GM18508 (cell line): ENCODE results near the gene PEMT.

Experiments
- ATAC-seq: cut with Tn5 transposase; IDR thresholded peaks from one replicate; pipeline ENCODE4 v1.9.1; 2021; ENCODE audit warnings: moderate number of reproducible peaks; ENCODE audit not compliant: insufficient read depth, unreplicated experiment

The PEMT gene

DNA sequence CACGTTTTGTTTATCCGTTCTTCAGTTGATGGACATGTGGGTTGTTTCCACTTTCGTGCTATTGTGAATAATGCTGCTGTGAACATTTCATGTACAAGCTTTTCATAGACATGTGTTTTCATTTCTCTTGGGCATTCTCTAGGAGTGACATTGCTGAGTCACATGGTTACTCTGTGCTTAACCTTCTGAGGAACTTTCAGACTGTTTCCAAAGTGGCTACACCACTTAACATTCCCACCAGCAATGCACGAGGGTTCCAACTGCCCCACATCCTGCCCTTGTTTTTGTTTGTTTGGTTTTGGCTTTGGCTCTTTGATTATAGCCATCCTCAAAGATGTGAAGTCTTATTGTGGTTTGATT, 14.2 kb upstream of the PEMT start:
- no peak for ATAC-seq

DNA sequence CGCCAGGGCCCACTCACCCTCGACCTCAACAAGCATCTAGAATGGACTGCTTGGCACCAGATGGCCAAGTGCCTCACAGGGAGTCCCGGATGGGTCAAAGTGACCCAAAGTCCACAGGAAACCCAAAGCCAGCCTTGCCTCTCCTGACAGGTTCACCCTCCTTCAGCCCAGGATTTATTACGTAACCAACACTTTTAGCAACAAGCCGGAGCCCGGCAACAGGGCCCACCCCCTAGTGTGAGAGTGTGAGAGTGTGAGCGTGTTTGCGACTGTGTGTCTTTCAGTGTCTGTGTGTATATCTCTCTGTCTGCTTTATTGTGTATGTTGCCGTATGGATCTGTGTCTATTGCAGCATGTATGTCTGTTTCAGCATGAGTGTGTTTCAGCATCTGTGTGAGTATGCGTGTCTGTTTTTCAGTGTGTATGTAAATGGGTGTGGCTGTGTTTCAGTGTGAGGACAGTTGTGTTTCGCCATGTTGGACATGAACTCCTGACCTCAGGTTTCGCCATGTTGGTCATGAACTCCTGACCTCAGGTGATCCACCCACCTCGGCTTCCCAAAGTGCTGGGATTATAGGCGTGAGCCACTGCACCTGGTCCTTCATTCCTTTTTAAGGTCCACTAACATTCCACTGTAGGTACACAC, 13.7 kb upstream of the PEMT start:
- ATAC-seq, result no peak

DNA sequence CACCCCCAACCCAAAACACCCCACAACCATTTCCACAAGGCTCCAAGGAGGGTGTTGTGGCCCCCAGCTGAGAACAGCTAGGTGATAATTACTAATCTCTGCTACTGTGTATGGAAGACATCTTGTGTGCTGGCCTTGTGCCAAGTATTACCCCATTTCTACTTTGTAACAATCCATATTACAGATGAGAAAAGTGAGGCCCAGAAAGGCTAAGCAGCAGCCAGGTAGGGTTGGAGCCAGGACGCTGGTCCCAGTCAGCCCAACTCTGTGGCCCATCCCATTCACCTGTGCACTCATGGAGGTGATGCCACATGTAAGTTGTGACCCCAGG, 12.4 kb upstream of the PEMT start:
- ATAC-seq, result no peak

DNA sequence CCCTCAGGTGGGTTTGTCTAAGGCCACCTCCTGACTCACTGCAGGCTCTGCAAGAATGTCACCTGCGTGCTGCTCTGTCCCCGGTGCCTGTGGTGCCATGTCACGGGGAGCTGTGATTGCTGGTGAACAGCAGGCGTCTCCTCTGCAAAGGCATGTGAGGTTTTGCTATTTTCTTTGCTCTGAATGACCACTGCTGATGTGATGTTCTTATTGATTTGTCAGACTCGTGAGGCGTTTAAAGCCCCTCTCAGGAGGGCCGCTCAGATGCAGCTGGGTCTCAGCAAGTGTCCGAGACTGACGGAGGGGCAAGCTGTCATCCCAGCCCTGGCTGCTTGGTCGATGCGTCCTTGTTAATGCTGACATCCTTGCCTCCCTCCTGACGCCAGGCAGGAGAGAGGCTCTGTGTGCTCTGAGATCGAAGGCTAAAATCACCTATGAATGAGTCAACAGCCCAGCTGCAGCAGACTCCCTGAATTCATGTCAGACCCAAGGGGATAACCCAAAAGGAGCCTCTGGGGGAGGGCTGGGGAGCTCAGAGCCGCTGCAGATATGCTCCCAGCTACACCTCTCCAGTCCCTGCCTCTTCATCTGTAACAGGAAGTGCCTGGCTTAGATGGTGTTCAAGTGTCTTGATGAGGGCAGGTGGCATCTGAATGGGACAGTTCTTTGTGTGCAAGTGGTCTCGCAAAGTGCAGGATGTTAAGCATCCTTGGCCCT, 11.8 kb upstream of the PEMT start:
- ATAC-seq, result no peak

DNA sequence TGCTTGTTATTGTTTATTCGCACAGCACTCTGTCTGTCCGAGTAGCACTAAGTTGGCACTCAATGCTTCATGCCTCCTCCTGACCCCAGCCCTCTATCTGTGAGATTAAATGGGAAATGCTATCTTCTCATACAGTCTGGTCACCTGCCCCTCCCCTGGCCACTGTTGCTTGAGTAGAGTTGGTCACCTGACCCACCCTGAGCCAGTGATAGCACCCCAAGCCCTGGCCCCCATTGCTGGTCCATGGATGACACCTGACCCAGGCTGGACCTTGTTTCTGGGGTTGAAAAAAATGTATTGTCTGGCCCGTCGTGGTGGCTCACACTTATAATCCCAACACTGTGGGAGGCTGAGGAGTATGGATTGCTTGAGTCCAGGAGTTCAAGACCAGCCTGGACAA, 8.5 kb upstream of the PEMT start:
- ATAC-seq, result no peak

DNA sequence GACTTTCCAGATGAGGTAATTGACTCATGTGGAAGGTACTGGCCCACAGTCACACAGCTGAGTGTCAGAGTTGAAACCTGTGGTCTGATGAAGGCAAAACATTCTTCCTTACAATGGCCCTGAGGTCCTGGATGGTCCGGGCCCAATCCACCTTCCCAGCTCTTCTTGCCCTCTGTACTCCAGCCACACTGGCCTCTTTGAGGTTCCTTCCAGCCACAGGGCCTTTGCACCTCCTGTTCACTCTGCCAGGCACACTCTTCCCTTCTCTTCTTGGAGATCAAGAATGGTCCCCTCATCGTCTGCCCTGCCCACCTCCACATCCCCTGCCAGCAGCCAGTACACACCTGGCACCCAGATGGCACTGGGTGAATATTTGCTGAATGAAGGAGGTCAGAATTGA, 6.5 kb upstream of the PEMT start:
- no peak for ATAC-seq

DNA sequence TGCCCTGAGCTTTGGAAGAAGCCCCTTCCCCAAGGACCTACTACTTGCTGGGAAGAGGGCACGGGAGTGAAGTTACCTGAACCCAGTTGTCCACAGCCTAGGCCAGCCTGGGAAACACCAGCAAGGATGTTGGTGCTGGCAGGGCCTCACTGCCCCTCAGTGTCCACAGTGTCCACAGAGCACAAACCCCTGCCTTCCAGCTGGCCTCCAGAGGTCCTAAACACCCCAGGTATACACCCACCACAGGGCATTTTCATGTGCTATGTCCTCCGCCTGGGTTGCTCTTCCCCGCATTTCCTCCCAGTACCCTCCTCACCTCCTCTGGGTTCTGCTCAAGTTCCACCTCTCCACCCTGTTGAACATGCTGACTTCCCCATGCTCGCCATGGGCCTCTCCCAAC, 4.2 kb upstream of the PEMT start:
- ATAC-seq, result no peak

DNA sequence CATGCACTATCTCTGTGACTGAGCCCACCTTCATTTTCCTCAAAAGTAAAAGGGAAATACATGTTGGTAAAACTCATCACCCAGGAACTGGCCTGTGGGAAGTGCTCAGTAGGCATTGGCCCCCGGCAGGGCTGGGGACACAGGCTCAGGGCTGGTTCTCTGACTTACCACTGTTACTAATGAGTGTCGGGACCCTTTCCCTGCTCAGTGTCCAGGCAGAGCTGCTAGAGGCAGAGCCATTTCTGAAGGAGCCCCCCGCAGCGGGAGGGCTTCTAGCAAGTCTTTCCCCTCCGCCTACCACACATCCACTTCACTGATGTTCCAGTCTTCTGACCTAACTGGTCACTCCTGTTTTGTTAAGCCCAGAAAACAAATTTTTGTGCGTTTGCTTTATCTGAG, 1.7 kb upstream of the PEMT start:
- ATAC-seq, result no peak

DNA sequence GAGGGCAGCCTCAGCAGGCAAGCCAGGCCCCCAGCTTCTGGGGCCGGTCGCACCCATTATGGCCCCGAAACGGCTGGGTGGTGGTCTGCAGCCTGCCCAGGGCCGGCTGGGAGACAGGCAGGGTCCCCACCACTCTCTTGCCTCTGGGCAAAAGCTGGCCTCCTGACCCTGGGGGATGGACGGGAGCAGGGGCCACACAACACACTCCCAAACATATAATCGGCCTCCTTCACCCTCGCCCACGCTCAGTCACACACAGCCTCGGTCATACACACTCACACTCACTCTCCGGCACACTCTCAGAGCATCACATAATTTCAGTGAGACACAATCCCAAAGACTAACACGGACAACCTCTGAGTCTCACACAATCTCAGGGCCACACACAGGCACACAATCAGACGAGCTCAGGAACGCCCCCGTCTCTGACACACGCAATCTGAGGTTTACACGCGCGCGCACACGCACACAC, 589 bp downstream of the PEMT start:
- no peak for ATAC-seq

DNA sequence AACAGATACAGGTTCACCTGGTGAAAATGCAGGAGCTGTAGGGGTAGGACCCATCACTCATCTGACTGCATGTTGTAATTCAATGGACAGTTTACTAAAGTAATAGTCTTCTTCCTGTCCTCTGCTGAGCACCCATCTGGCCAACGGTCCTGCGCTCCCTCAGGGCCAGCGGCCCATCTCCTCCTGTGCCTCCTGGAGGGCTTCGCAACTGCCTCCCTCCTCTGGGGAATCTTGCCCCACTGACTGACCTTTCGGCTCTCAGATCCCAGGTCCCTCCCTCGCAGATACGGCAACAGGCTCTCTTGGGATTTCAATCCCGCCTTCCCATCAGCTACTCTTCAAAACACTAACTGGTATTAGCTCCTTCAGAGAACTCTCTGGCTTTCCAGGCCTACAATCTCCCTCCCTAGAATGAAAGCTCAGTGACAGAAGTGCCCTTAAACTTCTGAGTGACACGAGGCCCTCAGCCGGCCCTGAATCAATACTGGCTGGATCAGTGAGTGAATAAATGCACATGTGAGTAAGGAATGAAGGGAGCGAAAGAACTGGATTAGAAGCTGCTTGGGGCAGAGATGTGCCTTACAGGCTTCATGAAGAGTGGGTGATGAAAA, 1.3 kb downstream of the PEMT start:
- ATAC-seq, result no peak

DNA sequence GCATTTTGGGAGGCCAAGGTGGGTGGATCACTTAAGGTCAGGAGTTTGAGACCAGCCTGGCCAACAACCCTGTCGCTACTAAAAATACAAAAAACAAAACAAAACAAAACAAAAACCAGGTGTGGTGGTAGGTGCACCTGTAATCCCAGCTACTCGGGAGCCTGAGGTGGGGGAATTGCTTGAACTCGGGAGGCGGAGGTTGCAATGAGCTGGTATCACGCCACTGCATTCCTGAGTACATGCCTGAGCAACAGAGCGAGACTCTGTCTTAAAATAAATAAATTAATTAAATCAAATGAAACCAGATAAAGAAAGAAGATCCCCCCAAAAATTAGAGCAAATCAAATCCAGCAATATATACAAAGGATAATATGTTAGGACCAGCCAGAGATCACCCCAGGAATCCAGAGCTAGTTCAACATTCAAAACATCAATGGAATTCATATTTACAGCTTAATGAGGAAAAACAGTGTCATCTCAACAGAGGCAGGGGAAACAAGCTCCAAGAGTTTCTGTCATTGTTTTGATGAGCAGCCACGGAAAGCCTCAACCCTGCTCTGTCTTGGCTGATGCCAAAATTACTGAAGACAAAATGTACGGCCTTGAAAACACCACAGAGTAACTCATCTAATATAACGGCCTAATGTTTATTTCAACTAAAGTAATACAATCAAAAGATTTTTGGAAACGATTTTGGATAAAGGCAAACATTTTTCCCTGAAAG, 3.7 kb downstream of the PEMT start:
- ATAC-seq, result no peak

DNA sequence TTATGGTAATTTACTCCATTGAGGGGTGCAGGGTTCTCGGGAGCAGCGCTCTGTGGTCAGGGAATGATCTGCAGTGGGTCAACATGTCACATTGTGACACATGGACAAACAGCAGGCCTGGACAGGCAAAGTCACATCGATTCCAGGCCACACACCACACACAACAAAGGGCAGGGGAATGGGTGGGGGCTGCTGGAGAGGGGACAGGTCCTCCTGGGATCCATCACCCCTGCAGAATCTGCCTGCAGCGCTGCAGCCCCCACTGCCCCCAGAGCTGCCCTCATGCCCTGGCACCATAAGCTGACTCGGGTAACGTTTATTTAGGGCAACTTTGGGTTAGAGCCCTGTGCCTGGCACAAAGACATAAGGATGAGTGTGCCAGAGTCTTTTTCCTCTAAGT, 9.1 kb downstream of the PEMT start:
- no peak for ATAC-seq

DNA sequence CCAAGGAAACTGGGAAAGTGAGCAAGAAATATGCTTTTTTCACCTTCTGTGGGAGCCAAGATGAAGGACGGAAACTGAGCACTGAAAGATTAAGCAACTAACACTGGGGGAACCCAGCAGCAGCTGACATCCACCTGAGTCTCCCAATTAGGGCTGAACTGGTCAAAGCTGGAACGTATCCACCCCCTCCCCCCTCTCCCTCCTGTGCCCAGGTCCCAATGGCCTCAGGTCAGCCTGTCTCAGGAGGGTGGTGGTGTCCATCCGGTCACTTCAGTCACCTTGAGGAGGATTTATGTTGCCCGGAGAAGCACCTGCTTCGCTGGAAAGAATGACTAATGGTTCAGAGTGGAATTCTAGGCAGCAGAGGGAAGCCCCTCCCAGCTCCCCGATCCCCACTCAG, 10.0 kb downstream of the PEMT start:
- no peak for ATAC-seq

DNA sequence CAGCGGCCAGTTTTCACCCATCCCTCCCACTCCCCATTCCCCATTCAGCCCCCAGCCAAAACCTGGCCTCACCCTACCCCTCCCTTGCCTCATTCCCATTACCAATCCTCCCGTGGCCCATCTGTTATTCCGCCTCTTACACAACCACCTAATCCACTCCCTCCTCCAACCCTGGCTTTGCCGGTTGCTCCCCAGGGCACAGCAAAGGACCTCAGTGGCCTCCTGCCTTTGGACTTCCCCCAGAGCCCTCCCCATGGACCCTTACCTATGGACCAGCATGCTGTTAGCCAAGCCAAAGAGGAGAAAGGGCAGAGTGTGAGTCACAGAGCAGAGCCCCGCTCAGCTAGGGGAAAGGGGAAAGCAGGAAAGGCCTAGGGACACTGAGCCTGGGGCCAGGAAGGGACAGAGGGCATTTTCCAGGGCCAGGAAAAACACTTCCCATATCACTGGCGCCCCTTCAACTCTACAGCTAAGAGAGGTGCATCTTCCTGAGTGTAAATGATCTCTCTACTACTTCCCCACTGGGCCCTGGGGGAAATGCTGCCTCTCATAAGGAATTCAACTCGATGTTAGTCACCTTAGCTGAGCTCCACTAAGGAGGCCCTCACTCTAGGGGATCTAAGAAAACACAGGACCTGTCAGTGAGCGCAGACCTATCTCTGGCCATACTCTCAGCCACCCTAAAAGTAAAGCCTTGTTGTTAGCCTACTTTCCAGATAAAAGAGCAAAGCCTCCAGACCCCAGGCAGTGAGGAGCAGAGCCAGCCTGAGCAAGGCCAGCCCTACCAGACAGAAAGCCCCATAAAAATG, 10.6 kb downstream of the PEMT start:
- no peak for ATAC-seq

DNA sequence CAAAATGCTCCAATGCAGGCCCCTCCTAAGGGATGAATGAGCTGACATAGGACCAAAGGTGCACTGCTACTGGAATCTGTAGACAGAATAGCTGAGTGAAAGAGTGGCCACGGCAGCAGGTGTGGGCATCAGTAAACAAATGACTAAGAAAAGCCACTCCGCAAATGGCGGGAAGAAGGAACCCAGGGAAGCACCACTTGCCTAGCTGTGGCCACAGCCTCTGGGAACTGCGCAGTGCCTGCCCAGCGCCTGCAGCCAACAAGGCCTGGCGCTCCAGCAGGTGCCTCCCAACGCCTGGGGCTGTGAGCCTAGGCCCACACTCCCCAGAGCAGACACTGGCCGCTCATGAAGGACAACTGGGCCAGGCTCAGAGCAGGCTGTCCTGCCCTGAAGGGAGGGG, 11.8 kb downstream of the PEMT start:
- no peak for ATAC-seq

DNA sequence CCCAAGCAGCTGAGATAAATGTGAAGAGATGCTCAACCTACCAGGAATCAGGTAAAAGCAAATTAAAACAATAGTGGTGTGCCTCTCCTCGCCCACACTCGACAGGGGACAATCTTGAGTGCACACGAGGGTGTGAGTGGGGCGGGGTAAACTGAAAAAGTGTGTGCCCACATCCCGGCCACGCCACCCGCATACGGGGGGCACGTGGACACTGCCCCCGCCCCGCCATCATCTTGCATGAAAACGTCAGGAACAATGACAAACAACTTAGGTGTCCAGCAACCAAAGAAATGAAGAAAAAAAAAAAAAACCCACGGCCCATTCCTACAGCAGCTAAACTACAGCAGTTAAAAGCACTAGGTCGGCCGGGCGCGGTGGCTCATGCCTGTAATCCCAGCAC, 14.1 kb downstream of the PEMT start:
- ATAC-seq, result no peak

DNA sequence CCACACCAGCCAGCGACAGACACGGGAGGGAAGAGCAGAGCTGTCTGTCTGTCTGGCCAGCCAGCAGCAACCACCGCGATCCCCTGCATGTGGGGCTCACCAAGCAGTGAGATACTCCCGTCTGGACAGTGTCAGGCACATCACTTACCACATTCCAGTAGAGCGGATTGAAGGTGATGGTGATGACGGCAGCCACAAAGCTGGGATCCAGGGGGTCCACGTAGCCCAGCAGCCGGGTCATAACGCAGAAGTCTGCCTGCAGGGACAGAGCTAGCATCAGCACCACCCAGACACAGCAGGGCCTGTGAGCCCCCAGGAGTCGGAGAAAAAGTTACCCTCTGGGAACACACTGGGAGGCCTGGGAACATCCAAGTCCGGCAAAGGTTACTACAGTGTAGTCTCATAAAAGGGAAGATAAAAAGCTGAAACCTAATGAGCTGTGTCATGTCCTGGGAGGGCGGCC, 14.7 kb downstream of the PEMT start:
- no peak for ATAC-seq

DNA sequence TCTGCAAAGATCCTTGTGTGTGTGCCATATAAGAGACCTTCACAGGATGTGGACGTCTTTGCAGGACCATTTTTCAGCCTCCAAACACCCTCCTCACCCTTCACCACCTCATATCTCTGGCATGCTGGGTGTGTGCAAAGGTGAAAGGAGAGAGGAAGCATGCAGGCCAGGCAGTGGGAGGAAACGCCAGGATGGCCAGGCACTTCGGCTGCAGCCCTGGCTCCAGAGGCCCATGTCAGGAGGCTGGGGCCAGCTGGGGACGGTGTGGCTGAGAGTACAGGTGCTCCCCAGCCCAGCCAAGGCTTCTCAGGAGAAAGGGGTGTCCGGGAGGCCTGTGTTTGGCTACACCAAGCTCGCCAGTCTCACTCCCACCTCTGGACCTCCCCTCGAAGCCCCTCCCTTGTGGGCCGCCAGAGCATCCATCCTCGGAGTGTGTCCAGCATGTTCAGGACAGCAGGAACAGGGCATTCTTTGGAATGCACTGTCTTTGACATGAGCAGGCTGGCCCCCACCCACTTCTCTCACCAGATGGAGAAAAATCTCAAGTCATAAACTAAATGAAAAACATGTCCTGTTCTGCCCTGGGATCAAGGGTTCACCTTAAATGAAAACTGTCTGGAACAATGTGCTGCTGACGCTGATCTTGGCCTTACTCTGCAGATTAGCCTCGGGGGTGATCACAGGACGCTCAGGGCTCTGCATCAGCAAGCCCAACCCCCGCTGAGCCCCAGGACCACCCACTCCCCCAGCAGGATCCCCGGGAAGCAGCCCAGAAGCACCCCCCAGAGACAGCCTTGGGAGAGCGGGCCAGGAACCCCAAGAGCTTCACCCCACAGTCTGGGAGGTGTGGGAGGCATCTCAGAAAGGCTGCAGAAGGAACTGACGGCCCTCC, 15.9 kb downstream of the PEMT start:
- no peak for ATAC-seq

DNA sequence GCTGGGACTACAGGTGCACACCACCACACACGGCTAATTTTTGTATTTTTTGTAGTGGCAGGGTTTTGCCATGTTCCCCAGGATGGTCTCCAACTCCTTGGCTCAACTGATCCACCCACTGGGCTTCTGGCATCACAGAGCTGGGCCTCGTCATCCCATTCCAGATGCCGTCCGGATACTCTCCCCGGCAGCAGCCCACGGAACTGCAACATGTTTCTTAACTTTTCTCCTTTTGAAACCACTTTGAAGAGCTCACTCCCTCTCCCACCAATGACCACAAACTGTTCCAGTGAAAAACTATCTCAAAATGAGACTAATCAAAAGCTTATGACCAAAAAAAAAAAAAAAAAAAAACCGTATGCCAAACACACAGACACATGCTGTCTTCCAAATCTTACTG, 17.6 kb downstream of the PEMT start:
- ATAC-seq, result no peak
